RKO (cell line): Measurements from ENCODE around the gene CHRNA3.
"Not testable (repeated sequence)": the region's sequence is repeated elsewhere in the genome, so short reads cannot be mapped to it uniquely, and the experiment has no call there.

ENCODE experiments used
- DNase-seq: peaks from one replicate; pipeline ENCODE4 v3.0.0-alpha.2; 2016; ENCODE audit warnings: low spot score

Gene CHRNA3

GRCh38 chr15:78617516-78617915 is 3.3 kb downstream of the CHRNA3 start:
- no peak for DNase-seq

- DNase-seq = no peak
Measured at GRCh38 chr15:78617076-78617475, 3.7 kb downstream of the CHRNA3 start.

- no peak for DNase-seq
Measured at GRCh38 chr15:78616506-78616905, 4.3 kb downstream of the CHRNA3 start.

- DNase-seq = no peak
Measured at GRCh38 chr15:78615151-78615589, 5.6 kb downstream of the CHRNA3 start.

- DNase-seq = no peak
Measured at GRCh38 chr15:78614021-78614420, 6.8 kb downstream of the CHRNA3 start.

GRCh38 chr15:78609551-78609950 is 11.2 kb downstream of the CHRNA3 start:
- not testable (repeated sequence) for DNase-seq

GRCh38 chr15:78605680-78606079 is 15.1 kb downstream of the CHRNA3 start:
- no peak for DNase-seq

GRCh38 chr15:78605201-78605600 is 15.6 kb downstream of the CHRNA3 start:
- DNase-seq = no peak

- no peak for DNase-seq
Measured at GRCh38 chr15:78604420-78604819, 16.4 kb downstream of the CHRNA3 start.

- no peak for DNase-seq
Measured at GRCh38 chr15:78603467-78603866, 17.3 kb downstream of the CHRNA3 start.

GRCh38 chr15:78599189-78599588 is 21.6 kb downstream of the CHRNA3 start:
- no peak for DNase-seq

GRCh38 chr15:78598348-78598747 is 22.4 kb downstream of the CHRNA3 start:
- DNase-seq = no peak

GRCh38 chr15:78597583-78597982 is 23.2 kb downstream of the CHRNA3 start:
- no peak for DNase-seq

GRCh38 chr15:78574944-78575343 is 45.9 kb downstream of the CHRNA3 start:
- DNase-seq = no peak

- no peak for DNase-seq
Measured at GRCh38 chr15:78573416-78573815, 47.4 kb downstream of the CHRNA3 start.

GRCh38 chr15:78571382-78571781 is 49.4 kb downstream of the CHRNA3 start:
- DNase-seq = no peak

- no peak for DNase-seq
Measured at GRCh38 chr15:78570710-78571109, 50.1 kb downstream of the CHRNA3 start.

GRCh38 chr15:78567531-78567930 is 53.3 kb downstream of the CHRNA3 start:
- DNase-seq = peak; percentile 30

- peak; percentile 73 for DNase-seq
Measured at GRCh38 chr15:78565951-78566774, 54.6 kb downstream of the CHRNA3 start.

- DNase-seq = peak; percentile 90
Measured at GRCh38 chr15:78565097-78565950, 55.5 kb downstream of the CHRNA3 start, which contains the start of gene CHRNA5. TSS of gene CHRNA5 (plus strand) at chr15:78565520. CDS start at chr15:78565720, 200 bp downstream.

GRCh38 chr15:78564743-78565096 is 56.1 kb downstream of the CHRNA3 start:
- no peak for DNase-seq

- no peak for DNase-seq
Measured at GRCh38 chr15:78563092-78563491, 57.7 kb downstream of the CHRNA3 start.

- no peak for DNase-seq
Measured at GRCh38 chr15:78561490-78561889, 59.3 kb downstream of the CHRNA3 start.
